Left ventricle myocardium inferior (tissue), 1 donor: ENCODE data around the gene BCAP29. TPM values are rescaled to one million over a fixed set of nuclear protein-coding genes. Genes with fewer than 3 reads are reported as not detected.

Experiments used
- DNase-seq: peaks from one replicate; pipeline ENCODE4 v3.0.0-alpha.2; 2020
- H3K27ac ChIP-seq: fragments of 200-600 bp; replicated peaks from 2 replicates; pipeline ENCODE4 v1.8.0; 2021
- H3K27me3 ChIP-seq: fragments of 200-600 bp; 2 replicates; pipeline ENCODE4 v1.8.0; 2021; ENCODE audit warnings: low read depth
- H3K36me3 ChIP-seq: fragments of 200-600 bp; 2 replicates; pipeline ENCODE4 v1.8.0; 2021
- H3K4me1 ChIP-seq: fragments of 200-600 bp; 2 replicates; pipeline ENCODE4 v1.8.0; 2021
- H3K4me3 ChIP-seq: fragments of 200-600 bp; 2 replicates; pipeline ENCODE4 v1.8.0; 2021; ENCODE audit warnings: mild to moderate bottlenecking, moderate library complexity
- H3K9me3 ChIP-seq: fragments of 200-600 bp; replicated peaks from 2 replicates; pipeline ENCODE4 v1.8.0; 2021
- CTCF ChIP-seq: fragments of 200-600 bp; IDR thresholded peaks from 2 replicates; pipeline ENCODE4 v1.8.0; 2021; ENCODE audit warnings: antibody characterized with exemption, mild to moderate bottlenecking, borderline replicate concordance
- intact Hi-C: fragments of 100-400 bp; cut with micrococcal nuclease; formaldehyde crosslinking; loops from one replicate; pipeline ENCODE4 v1.11.0; 2022
- total RNA-seq: library from RNA; stranded (reverse); fragmentation: NEBNext Ultra II Directional; extraction: Animal tissue kit (Norgen Biotek cat#: 25700); gene quantifications from one replicate; pipeline ENCODE4 v1.2.1, GENCODE V29; 2021
- donor health status: DM: no; HTN: yes; CAD: no; lungs with severe emphysema.

BCAP29 gene
- total RNA-seq, 1 donor from 2014 or later, result 91.0 TPM

- no peak for TF ChIP-seq CTCF
- no peaks in the 10 kb centered on the region for H3K9me3 ChIP-seq
- no peak overlapping the region for H3K27ac ChIP-seq
- intact Hi-C loops, result no loop called here
- peaks cover 17% of the 10 kb centered on the region for H3K36me3 ChIP-seq
- no peak overlapping the region for H3K4me3 ChIP-seq
- peaks cover 2% of the 10 kb centered on the region for H3K4me1 ChIP-seq
- no peaks in the 10 kb centered on the region for H3K27me3 ChIP-seq
- no peak for DNase-seq
Measured at GRCh38 chr7:107573537-107573936, 6.5 kb upstream of the BCAP29 start.

- Histone ChIP-seq H3K4me3 (peak overlapping the region; percentile 73), H3K27me3 (no peaks in the 10 kb centered on the region), H3K36me3 (peaks cover 9% of the 10 kb centered on the region), H3K27ac (peak overlapping the region; percentile 98), H3K4me1 (peaks cover 47% of the 10 kb centered on the region), H3K9me3 (no peaks in the 10 kb centered on the region)
- DNase-seq, result no peak
- intact Hi-C loops, result no loop called here
- TF ChIP-seq CTCF, result no peak
Measured at GRCh38 chr7:107579554-107579884, 527 bp upstream of the BCAP29 start.

- intact Hi-C loops, result no loop called here
- no peak for DNase-seq
- H3K27me3 ChIP-seq, result no peaks in the 10 kb centered on the region
- TF ChIP-seq CTCF, result peak; percentile 6
- peak overlapping the region; percentile 73 for H3K4me3 ChIP-seq
- H3K27ac ChIP-seq, result peak overlapping the region; percentile 98
- H3K36me3 ChIP-seq, result peaks cover 22% of the 10 kb centered on the region
- H3K9me3 ChIP-seq, result no peaks in the 10 kb centered on the region
- H3K4me1 ChIP-seq, result peaks cover 54% of the 10 kb centered on the region
Measured at GRCh38 chr7:107580716-107581383, 804 bp downstream of the BCAP29 start.

GRCh38 chr7:107581387-107582013 lies 1.5 kb downstream of the BCAP29 start:
- DNase-seq, result no peak
- Histone ChIP-seq H3K27ac (peak overlapping the region; percentile 98), H3K4me3 (peak overlapping the region; percentile 73), H3K9me3 (no peaks in the 10 kb centered on the region), H3K36me3 (peaks cover 28% of the 10 kb centered on the region), H3K4me1 (peaks cover 61% of the 10 kb centered on the region), H3K27me3 (no peaks in the 10 kb centered on the region)
- intact Hi-C loops, result no loop called here
- no peak for TF ChIP-seq CTCF

GRCh38 chr7:107582875-107583274 lies 2.8 kb downstream of the BCAP29 start:
- no peak for DNase-seq
- peak overlapping the region; percentile 98 for H3K27ac ChIP-seq
- no peaks in the 10 kb centered on the region for H3K9me3 ChIP-seq
- no peak for TF ChIP-seq CTCF
- peak overlapping the region; percentile 73 for H3K4me3 ChIP-seq
- intact Hi-C loops, result no loop called here
- H3K27me3 ChIP-seq, result no peaks in the 10 kb centered on the region
- peaks cover 69% of the 10 kb centered on the region for H3K4me1 ChIP-seq
- peaks cover 28% of the 10 kb centered on the region for H3K36me3 ChIP-seq
